ENCODE measurements around the gene CRADD. TPM values are rescaled to one million over a fixed set of nuclear protein-coding genes. Genes with fewer than 3 reads are reported as not detected.

Gene CRADD
- total RNA-seq, 1 donor = 12.5 TPM

DNA sequence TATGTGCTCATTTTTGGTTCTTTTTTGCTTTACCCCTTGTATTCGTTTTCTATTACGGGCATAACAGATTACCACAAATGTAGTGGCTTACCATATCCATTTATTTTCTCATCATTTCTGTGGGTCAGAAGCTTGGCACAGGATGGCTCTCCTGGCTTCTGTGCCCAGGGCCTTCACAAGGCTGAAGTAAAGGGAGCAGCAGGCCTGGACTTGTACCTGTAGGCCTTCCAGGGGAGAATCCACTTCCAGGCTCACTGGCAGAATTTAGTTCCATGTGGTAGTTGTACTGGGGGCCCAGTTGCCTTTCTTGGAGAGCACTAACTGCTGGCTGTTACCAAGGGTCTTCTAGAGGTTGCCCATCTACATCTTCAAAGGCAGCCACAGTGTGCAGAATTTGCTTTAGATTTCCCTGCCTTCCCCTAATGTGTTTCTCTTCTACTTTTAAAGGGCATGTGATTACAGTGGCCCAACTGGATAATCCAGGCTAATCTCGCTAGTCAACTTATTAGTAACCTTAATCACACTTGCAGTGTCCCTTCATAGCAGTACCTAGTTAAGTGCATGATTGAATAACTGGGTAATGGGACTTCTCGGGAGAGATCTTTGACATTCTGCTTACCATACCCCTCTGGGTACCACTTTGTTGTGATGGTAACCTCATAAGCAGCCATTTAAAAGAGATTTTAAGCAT lies 67.0 kb downstream of the CRADD start:
- no peak for DNase-seq (ENCODE audit: low read depth)
- no peak overlapping the region for H3K4me3 ChIP-seq (ENCODE audit: low read depth, low read length)
- TF ChIP-seq CTCF (IDR thresholded peaks at IDR 0.05; ENCODE audit: insufficient read depth, low read depth, low read length) = no peak

- TF ChIP-seq CTCF (IDR thresholded peaks at IDR 0.05; ENCODE audit: insufficient read depth, low read depth, low read length) = no peak
- H3K4me3 ChIP-seq (ENCODE audit: low read depth, low read length) = no peak overlapping the region
- DNase-seq (ENCODE audit: low read depth) = no peak
Measured at GRCh38 chr12:93745286-93745685, 68.1 kb downstream of the CRADD start.

DNA sequence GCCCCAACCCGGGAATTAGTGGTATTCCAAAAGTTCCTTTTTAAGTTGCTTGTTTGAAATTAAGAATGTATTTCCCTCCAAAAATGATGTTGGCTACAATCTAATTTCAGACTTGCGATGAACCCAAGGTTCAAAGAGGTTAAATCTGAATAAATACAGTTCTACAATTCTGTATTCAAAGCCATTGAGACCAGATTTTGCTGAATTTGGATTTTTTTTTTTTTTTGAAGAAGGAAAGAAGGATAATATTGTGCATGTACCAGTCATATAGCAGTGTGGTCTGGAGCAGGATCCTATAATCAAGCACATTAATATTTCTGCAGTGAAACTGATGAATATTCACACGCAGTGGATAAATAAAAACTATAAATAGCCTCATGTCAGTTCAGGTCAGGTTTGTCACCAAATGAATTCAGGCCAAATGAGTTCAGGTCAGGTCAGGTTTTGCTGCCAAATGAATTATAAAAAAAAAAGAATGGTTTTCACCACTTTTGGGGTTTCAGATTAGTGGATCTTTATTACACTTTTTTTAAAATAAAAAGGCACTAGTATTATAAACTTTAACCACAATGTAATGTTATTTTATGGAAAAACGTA lies 69.5 kb downstream of the CRADD start:
- H3K4me3 ChIP-seq (ENCODE audit: low read depth, low read length) = no peak overlapping the region
- no peak for DNase-seq (ENCODE audit: low read depth)
- TF ChIP-seq CTCF (IDR thresholded peaks at IDR 0.05; ENCODE audit: insufficient read depth, low read depth, low read length) = no peak

DNA sequence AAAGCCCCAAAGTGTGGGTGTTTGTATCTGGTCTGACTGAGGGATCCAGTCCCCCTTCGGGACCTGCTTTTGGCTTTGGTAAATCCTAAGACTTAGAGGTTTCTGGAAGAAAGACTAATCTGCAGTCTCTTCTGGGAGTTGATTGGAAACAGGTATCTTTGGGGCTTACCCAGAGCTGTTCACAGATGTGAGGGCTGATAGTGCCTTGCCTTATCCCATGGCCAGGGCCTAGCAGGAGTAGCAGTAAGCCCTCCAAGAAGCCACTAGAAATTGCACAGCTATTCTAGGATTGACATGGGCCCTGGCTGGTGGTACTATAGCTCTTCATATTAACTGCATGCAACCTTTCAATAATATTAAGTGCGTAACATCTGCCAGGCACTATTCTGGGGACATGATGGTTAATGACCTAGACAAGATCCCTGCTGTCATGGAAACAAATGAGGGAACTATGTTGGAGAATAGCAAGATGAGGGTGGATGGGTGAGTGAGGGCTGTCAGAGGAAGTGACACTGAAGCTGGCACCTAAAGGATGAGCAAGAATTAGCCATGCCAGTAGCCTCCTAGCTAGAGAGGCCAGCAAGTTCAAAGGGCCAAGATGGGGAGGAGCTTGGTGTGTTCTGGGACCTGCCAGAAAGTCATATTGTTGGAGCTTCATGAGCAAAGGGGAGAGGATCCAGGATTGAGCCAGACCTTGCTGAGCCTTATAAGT lies 71.7 kb downstream of the CRADD start:
- DNase-seq (ENCODE audit: low read depth) = no peak
- no peak for TF ChIP-seq CTCF (IDR thresholded peaks at IDR 0.05; ENCODE audit: insufficient read depth, low read depth, low read length)
- H3K4me3 ChIP-seq (ENCODE audit: low read depth, low read length) = no peak overlapping the region

GRCh38 chr12:93749515-93749914 lies 72.3 kb downstream of the CRADD start:
- no peak for TF ChIP-seq CTCF (IDR thresholded peaks at IDR 0.05; ENCODE audit: insufficient read depth, low read depth, low read length)
- no peak for DNase-seq (ENCODE audit: low read depth)
- H3K4me3 ChIP-seq (ENCODE audit: low read depth, low read length) = no peak overlapping the region

DNA sequence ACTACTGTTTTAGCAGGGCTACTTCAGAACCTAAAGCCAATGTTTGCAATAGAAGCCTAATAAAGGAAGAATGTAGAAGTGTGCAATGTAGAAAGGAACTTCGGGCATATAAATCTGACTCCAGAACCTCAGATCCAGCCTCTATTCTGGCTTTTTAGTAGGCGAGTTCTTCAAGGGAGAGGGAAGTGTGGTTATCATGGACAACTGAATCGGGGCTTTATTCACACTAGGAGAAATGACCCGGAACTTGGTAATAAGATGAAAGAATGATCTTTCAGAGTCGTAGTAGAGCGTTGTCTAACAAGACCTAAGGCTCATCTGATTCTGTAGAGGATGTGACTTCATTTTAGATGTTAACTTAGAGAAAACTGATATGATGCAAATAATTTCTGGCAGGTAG lies 72.9 kb downstream of the CRADD start:
- DNase-seq (ENCODE audit: low read depth) = no peak
- no peak overlapping the region for H3K4me3 ChIP-seq (ENCODE audit: low read depth, low read length)
- TF ChIP-seq CTCF (IDR thresholded peaks at IDR 0.05; ENCODE audit: insufficient read depth, low read depth, low read length) = no peak
